Thyroid gland (tissue), 4 donors: ENCODE measurements around the gene SOWAHD. TPM values are rescaled to one million over a fixed set of nuclear protein-coding genes. Genes with fewer than 3 reads are reported as not detected.
"Not testable (repeated sequence)": the region's sequence is repeated elsewhere in the genome, so short reads cannot be mapped to it uniquely, and the experiment has no call there.

Source experiments
- DNase-seq, 2 donors: peaks; one replicate each; pipeline ENCODE4 v3.0.0-alpha.2; 2019
- H3K27ac ChIP-seq, 3 donors: fragments of 200-600 bp; sonication (generic); 1 replicate in 2 of 3; 2 replicates in 1 of 3; pipeline ENCODE4 v1.5.1; 2016 to 2019; ENCODE audit warnings: mild to moderate bottlenecking in 1 of 3, moderate library complexity in 1 of 3
- H3K27me3 ChIP-seq: fragments of 200-600 bp; sonication (generic); one replicate; pipeline ENCODE4 v1.5.1; 2019
- H3K36me3 ChIP-seq, 2 donors: fragments of 200-600 bp; sonication (generic); one replicate each; pipeline ENCODE4 v1.5.1; 2016 to 2019
- H3K4me1 ChIP-seq, 2 donors: fragments of 200-600 bp; sonication (generic); one replicate each; pipeline ENCODE4 v1.5.1; 2017 to 2019
- H3K4me3 ChIP-seq, 3 donors: fragments of 200-600 bp; sonication (generic); replicated peaks in 1 of 3; 1 replicate in 2 of 3; 2 replicates in 1 of 3; pipeline ENCODE4 v1.5.1; 2016; ENCODE audit warnings: mild to moderate bottlenecking in 1 of 3
- H3K9me3 ChIP-seq: fragments of 200-600 bp; sonication (generic); one replicate; pipeline ENCODE4 v1.5.1; 2017
- CTCF ChIP-seq, 6 experiments: fragments of 200-600 bp in 3 of 6; fragments of 450-650 bp in 3 of 6; sonication (generic) in 3 of 6; IDR thresholded peaks; one replicate each; pipeline ENCODE4 v1.5.1; 2016 to 2019; ENCODE audit warnings: antibody characterized with exemption in 6 of 6, mild to moderate bottlenecking in 2 of 6, inconsistent platforms in 1 of 6, moderate library complexity in 1 of 6
- POLR2A ChIP-seq, 2 donors: fragments of 450-650 bp; IDR thresholded peaks; one replicate each; pipeline ENCODE4 v1.6.1; 2017; ENCODE audit warnings: antibody characterized with exemption in 2 of 2, mild to moderate bottlenecking in 2 of 2, moderate library complexity in 1 of 2
- WGBS, 2 donors: methylation state at CpG; one replicate each; pipeline ENCODE4 v1.1.5; 2017; 5-methylcytosine and 5-hydroxymethylcytosine counted together
- intact Hi-C: fragments of 100-400 bp; cut with DNase I; formaldehyde crosslinking; loops from one replicate; pipeline ENCODE4 v1.15.1; 2023
- total RNA-seq, 4 donors: library from RNA; depleted of rRNA; stranded (reverse); fragments of >200 nt; gene quantifications; one replicate each; pipeline ENCODE4 v1.2.3, GENCODE V29; 2016

SOWAHD gene
- total RNA-seq, 4 donors from 2014 or later = not detected

- Histone ChIP-seq H3K9me3 (no peaks in the 10 kb centered on the region), H3K27ac (peak overlapping the region in 1 of 3 donors; percentile 4), H3K36me3 (no peaks in the 10 kb centered on the region), H3K4me3 (no peak overlapping the region), H3K27me3 (no peaks in the 10 kb centered on the region), H3K4me1 (peaks cover 0 to 9% of the 10 kb centered on the region in 2 donors)
- TF ChIP-seq POLR2A (IDR thresholded peaks at IDR 0.05) (no peak), CTCF (IDR thresholded peaks at IDR 0.05) (no peak)
- 61% methylated on average over 3 of the region's 6 CpGs; no CpG with 5 or more reads in 1 of the 2 donors for whole genome bisulfite sequencing, 2 donors
- intact Hi-C loops = loop anchor here (10.0 kb wide), 1 partner anchor 221 kb away; no protein-coding TSS in a partner anchor
- DNase-seq = peak; percentile 34 to 37
Observed at GRCh38 chrX:119735467-119735866, 22.9 kb upstream of the SOWAHD start.

GRCh38 chrX:119736206-119736764, 22.1 kb upstream of the SOWAHD start:
- peak overlapping the region in 1 of 3 donors; percentile 4 for H3K27ac ChIP-seq
- H3K9me3 ChIP-seq = no peaks in the 10 kb centered on the region
- no peaks in the 10 kb centered on the region for H3K36me3 ChIP-seq
- intact Hi-C loops = loop anchor here (10.0 kb wide), 1 partner anchor 221 kb away; no protein-coding TSS in a partner anchor
- no peak overlapping the region for H3K4me3 ChIP-seq
- DNase-seq = peak in 1 of 2 donors; percentile 11
- 65 to 71% methylated on average over 10 to 12 of the region's 12 CpGs for WGBS, 2 donors
- H3K27me3 ChIP-seq = no peaks in the 10 kb centered on the region
- no peak for TF ChIP-seq CTCF (IDR thresholded peaks at IDR 0.05)
- no peak for TF ChIP-seq POLR2A (IDR thresholded peaks at IDR 0.05)
- peaks cover 0 to 9% of the 10 kb centered on the region in 2 donors for H3K4me1 ChIP-seq

GRCh38 chrX:119738742-119739141, 19.6 kb upstream of the SOWAHD start:
- no peak for DNase-seq
- Histone ChIP-seq H3K4me3 (no peak overlapping the region), H3K9me3 (no peaks in the 10 kb centered on the region), H3K27ac (no peak overlapping the region), H3K27me3 (no peaks in the 10 kb centered on the region), H3K4me1 (peaks cover 0 to 9% of the 10 kb centered on the region in 2 donors), H3K36me3 (no peaks in the 10 kb centered on the region)
- TF ChIP-seq POLR2A (IDR thresholded peaks at IDR 0.05) = no peak
- TF ChIP-seq CTCF (IDR thresholded peaks at IDR 0.05) = no peak
- WGBS, 2 donors = 21 to 50% methylated on average over 2 of the region's 5 CpGs
- intact Hi-C loops = loop anchor here (10.0 kb wide), 1 partner anchor 224 kb away; no protein-coding TSS in a partner anchor

GRCh38 chrX:119745283-119745848, 13.0 kb upstream of the SOWAHD start:
- Histone ChIP-seq H3K27ac (no peak overlapping the region), H3K9me3 (no peaks in the 10 kb centered on the region), H3K4me3 (no peak overlapping the region), H3K36me3 (no peaks in the 10 kb centered on the region), H3K27me3 (no peaks in the 10 kb centered on the region), H3K4me1 (no peaks in the 10 kb centered on the region)
- DNase-seq = no peak
- 77 to 83% methylated on average over 4 of the region's 4 CpGs for WGBS, 2 donors
- intact Hi-C loops = no loop called here
- TF ChIP-seq CTCF (IDR thresholded peaks at IDR 0.05) = no peak
- TF ChIP-seq POLR2A (IDR thresholded peaks at IDR 0.05) = no peak

GRCh38 chrX:119750131-119750530, 8.3 kb upstream of the SOWAHD start:
- DNase-seq, H3K27ac ChIP-seq, H3K9me3 ChIP-seq, intact Hi-C loops, H3K36me3 ChIP-seq, H3K4me3 ChIP-seq, H3K27me3 ChIP-seq, H3K4me1 ChIP-seq: not testable (repeated sequence)
- WGBS, 2 donors = 95 to 97% methylated on average over 8 to 9 of the region's 9 CpGs

GRCh38 chrX:119750751-119751150, 7.6 kb upstream of the SOWAHD start:
- H3K27ac ChIP-seq, H3K4me1 ChIP-seq, intact Hi-C loops, H3K4me3 ChIP-seq, H3K36me3 ChIP-seq, H3K27me3 ChIP-seq, H3K9me3 ChIP-seq, DNase-seq: not testable (repeated sequence)
- WGBS, 2 donors = no CpG with 5 or more reads among the region's 27 CpGs
